WI38 (cell line): ENCODE measurements around the gene SLC4A8.

Experiments used
- H3K4me3 ChIP-seq: 2 replicates; pipeline ENCODE4 v1.5.1; 2011; ENCODE audit warnings: low read depth, mild to moderate bottlenecking, control low read depth, low read length
- CTCF ChIP-seq: IDR thresholded peaks from 2 replicates; pipeline ENCODE4 v1.5.1; 2012; ENCODE audit warnings: low read depth, mild to moderate bottlenecking, control low read depth, low read length

The SLC4A8 gene

GRCh38 chr12:51534216-51535074 lies 109.8 kb downstream of the SLC4A8 start:
- no peak for TF ChIP-seq CTCF
- no peak overlapping the region for H3K4me3 ChIP-seq

- no peak overlapping the region for H3K4me3 ChIP-seq
- no peak for TF ChIP-seq CTCF
Observed at GRCh38 chr12:51536159-51536558, 111.5 kb downstream of the SLC4A8 start.

- no peak for TF ChIP-seq CTCF
Observed at GRCh38 chr12:51538149-51538548, 113.5 kb downstream of the SLC4A8 start.

GRCh38 chr12:51538599-51538998 lies 114.0 kb downstream of the SLC4A8 start:
- TF ChIP-seq CTCF, result no peak
- no peak overlapping the region for H3K4me3 ChIP-seq

More at GRCh38 chr12:51538149-51538548, 113.5 kb downstream of the SLC4A8 start:
- no peak overlapping the region for H3K4me3 ChIP-seq

GRCh38 chr12:51540996-51541395 lies 116.4 kb downstream of the SLC4A8 start:
- no peak overlapping the region for H3K4me3 ChIP-seq
- no peak for TF ChIP-seq CTCF

- no peak overlapping the region for H3K4me3 ChIP-seq
- no peak for TF ChIP-seq CTCF
Observed at GRCh38 chr12:51546097-51546496, 121.5 kb downstream of the SLC4A8 start.

GRCh38 chr12:51547606-51548005 lies 123.0 kb downstream of the SLC4A8 start:
- no peak for TF ChIP-seq CTCF
- H3K4me3 ChIP-seq, result no peak overlapping the region
